HG02623 (cell line): ENCODE results near the gene BRD1.
A peak's percentile ranks its signal among the peaks of the same experiment; 100 is the strongest.

Source experiments
- ATAC-seq: cut with Tn5 transposase; IDR thresholded peaks from one replicate; pipeline ENCODE4 v1.9.1; 2021; ENCODE audit warnings: moderate library complexity; ENCODE audit not compliant: unreplicated experiment

The BRD1 gene

DNA sequence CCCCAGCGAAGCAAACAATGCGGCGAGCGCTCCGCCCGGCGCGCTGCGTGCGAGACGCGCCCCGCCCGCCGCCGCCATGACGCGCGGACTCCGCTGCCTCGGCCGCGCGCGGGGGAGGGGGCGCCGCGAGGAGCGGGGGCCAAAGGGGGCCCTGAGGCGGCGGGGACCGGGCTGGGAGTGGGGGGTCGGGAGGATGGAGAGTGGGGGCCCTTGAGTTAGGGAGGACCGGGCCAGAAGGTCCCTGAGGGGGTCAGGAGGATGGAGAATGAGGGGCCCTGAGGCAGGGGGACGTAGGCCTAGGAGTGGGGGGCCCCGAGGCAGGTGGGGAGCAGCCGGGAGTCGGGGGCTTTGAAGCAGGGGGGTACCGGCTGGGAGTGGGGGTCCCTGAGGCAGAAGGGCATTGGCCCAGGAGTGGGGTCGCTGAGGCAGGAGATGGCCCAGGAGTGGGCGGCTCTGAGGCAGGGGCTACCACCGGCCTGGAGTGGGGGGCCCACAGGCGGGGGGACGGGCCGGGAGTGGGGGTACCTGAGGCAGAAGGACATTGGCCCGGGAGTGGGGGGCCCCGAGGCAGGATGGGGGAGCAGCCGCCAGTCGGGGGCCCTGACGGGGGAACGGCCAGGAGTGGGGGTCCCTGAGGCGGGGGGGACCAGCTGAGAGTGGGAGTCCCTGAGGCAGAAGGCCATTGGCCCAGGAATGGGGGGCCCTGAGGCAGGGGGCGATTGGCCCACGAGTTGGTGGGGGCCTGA is at the start of gene BRD1:
BRD1 (minus strand) TSS at position 21 of the 746 bp plus-strand sequence. CDS start 3,556 bp downstream, outside the sequence.
- peak; percentile 53 for ATAC-seq

DNA sequence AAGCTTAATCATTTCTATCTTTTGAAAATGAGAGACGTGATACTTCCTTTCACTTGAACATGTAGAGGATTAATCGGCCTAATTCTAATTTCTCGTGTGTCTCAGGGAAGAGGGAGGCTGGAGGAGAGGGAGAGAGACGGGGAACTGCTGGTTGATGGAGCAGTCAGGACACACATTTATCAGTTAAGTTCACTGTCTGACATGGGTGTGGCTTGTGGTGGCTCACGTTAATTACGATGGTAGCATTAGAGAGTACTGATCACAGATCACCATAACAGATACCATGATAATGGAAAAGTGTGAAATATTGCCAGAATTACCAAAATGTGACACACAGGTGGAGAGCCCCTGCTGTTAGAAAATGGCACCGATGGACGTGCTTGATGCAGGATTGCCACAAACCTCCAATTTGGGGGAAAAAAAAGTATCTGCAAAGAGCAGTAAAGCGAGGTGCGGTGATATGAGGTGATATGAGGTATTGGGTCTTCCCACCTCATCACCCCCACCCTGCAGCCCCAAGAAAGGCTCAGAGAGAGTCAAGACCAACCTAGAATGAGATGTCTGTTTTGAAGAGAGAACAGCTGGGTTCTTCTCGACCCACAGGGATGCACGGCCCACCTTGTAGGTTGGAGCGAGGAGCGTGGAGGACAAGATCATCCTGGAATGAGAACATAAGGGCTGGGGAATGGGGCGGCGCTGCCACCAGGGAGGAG is 45.7 kb upstream of the BRD1 start:
- ATAC-seq = no peak

DNA sequence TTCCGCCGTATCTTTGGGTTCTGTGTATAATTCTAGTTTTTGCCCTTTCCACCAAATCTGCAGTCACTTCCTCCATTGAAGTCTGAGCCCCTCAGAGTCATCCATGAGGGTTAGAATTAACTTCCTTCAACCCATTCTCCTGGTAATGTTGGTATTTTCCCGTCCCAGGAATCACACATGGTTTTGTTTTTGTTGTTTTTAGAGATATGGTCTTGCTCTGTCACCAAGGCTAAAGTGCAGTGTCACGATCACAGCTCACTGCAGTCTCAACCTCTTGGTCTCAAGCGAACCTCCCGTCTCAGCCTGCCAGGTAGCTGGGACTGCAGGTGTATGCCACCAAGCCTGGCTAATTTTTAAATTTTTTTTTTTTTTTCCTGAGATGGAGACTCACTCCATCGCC is 44.7 kb upstream of the BRD1 start:
- no peak for ATAC-seq

DNA sequence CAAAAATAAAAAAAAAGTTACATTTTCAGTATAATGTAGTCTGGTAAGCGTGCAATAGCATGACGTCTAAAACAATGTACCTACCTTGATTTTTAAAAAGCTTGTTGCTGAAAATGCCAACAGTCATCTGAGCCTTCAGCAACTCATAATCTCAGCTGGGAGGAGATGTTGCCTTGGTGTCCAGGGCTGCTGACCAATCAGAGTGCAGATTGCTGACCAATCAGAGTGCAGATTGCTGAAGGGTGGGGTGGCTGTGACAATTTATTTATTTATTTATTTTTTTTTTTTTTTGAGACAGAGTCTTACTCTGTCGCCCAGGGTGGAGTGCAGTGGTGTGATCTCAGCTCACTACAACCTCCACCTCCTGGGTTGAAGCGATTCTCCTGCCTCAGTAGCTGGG is 43.8 kb upstream of the BRD1 start:
- no peak for ATAC-seq

DNA sequence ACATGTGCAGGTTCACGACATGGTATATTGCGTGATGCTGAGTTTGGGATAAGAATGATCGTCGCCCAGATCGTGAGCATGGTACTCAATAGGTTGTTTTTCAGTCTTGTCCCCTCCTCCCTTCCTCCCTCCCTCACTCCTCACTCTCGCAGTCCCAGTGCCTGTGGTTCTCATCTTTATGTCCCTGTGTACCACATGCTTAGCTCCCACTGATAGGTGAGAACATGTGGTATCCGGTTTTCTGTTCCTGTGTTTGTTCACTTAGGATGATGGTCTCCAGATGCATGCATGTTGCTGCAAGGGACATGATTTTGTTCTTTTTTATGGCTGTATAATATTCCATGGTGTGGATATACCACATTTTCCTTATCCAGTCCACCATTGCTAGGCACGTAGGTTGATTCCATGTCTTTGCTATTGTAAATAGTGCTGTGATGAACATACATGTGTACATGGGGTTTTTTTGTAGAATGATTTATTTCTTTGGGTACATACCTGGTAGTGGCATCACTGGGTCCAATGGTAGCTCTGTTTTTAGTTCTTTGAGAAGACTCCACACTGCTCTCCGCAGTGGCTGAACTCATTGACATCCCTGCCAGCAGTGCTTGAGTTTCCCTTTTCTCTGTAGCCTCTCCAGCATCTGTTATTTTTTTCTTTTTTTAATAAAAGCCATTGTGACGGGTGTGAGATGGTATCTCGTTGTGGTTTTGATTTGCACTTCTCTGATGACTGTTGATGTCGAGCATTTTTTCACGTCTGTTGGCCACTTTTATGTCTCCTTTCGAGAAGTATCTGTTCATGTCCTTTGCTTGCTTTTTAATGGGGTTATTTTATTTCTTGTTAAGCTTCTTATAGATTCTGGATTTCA is 42.4 kb upstream of the BRD1 start:
- ATAC-seq = no peak

DNA sequence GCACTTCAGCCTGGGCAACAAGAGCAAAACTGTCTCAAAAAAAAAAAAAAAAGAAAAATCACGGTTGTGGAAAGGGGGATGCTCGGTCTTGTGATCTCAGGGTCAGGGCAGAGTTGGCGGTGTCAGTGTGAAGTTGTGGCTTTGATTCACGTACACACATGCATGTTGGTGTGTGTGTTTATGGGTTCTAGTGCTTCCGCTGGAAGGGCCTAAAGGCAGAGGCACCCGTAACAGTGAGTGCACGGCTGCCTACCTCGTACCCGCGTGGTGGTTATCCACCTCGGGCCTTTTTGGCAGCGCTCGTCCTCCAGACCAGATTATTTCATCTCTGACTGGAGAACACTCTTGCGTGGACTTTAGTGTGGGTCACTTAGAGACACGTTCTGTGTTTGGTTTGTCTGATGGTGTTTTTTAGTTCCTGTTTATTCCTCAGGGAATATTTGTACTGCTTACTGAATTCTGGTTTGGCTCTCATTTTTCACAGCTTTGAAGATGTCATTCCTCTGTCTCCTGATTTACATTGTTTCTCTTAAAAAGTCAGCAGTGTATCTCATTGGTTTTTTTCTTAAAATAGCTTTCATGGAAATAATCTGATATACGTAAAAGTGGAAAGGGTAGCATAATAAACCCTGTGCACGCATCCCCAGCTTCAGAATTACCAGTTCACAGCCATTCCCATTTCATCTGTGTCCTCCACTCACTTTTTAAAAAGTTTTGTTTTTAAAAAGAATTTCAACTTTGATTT is 41.6 kb upstream of the BRD1 start:
- ATAC-seq = no peak

DNA sequence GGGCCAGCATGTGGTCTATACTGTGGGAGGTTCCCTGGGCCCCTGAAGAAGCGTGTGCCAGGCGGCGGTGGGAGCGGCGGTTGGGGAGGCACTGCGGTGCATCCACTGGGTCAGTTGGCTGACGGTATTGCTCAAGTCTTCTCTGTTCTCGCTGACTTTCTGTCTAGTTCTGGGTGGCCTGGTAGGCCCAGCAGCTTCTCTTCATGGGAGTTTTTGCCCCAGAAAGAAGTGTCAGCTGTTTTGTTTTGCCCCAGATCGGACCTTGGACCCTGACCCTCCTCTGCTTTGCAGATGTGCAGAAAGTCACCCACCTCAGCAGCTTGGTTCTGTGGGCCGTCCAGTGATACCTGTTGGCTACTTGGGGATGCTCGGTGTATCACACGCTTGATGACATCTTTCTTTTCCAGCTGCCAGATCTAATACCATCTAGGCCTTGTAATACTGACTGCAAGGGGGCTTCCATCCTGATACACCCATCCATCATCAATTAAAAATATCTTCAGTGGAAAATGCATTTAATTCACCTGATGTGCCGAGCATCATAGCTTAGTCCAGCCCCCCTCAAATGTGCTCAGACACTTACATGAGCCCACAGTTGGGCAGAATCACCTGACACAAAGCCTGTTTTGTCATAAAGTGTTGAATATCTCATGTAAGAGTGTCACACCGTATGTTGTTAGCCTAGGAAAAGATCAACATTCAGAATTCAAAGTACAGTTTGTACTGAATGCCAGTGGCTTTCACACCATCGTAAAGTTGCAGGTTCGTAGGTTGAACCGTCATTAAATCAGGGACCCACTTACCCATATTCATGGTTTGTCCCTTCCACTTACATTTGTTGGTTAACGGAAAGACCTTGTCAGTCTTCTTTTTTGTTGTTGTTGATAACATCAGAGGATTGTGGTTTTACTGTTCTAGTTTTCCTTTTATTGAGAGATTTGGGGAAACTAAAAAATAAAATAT is 39.9 kb upstream of the BRD1 start:
- no peak for ATAC-seq

DNA sequence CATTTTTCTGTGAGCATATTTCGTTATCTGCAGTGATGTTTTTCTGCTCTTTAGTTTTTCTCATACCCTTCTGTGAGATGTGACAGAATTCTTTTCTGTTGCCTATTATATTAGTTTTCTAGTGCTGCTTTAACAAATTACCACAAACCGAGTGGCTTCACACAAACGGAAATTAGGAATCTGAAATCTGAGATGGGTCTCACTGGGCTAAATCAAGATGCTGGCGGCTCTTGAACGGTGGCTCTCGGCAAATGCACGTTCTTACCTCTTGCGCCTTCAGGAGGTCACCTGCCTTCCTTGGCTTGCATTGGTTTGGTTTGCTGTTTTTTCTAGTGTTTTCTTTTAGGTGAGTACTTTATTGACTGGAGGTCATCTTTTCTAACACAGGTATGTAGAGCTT is 39.0 kb upstream of the BRD1 start:
- no peak for ATAC-seq

DNA sequence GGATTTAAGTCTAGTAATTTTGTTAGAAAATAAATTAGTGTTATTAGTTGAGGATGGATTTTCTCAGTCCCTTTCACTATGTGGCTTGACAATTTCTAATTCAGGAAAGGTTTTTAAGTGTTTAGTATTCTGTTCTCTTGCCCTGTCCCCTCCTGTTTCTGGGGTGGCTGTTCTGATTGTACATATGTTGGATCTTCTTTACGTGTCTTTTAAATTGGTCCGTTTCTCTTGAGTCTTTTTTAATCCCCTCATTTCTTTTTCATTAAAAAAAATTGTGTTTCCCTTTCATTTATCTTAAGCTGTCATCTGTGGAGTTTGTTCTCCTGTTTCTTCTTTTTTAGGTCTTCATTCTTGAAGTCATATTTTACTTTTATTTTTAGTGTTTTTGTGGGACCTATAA is 38.5 kb upstream of the BRD1 start:
- ATAC-seq = no peak

DNA sequence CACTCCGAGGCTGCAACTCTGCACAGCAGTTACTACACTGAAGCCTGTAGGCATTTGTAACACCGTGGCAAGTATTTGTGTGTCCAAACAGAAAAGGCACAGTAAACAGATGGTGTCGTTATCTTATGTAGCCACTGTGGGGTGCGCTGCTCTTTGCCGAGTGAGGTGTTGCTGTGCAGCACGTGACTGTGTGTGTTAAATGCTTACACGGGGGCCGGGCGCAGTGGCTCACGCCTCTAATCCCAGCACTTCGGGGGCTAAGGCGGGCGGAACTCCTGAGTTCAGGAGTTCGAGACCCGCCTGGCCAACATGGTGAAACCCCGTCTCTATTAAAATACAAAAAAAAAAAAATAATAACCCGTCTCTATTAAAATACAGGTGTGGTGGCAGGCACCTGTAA is 37.5 kb upstream of the BRD1 start:
- no peak for ATAC-seq

DNA sequence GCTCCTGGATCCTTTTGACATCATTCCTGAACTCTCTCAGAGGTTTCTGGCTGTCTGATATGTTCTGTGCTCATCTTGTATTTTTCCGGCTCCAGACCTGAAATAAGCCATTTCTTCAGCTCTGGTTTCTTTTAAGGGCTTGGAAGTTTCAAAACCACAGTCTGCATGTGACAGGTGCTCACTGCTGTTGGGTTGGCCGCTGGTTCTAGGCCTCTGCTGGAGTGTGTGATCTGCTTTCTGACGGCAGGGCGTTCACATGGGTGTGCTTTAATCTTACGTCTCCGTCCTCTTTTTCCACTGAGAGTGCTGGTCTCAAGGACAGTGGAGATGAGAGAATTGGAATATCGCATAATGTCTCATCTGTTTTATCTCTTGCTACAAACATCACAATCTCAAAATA is 36.3 kb upstream of the BRD1 start:
- ATAC-seq = no peak

DNA sequence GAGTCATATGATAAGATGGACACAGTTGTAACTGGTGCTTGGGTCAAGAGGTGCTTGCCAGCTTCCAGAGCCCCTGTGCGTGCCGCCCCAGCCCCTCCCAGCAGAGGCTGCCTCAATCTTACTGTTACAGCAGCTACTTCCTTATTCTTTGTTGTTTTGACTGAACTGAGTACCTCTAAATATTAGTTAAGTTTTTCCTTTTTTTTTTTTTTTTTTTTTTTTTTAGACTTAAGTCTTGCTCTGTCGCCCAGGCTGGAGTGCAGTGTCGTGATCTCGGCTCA is 34.8 kb upstream of the BRD1 start:
- ATAC-seq = no peak

DNA sequence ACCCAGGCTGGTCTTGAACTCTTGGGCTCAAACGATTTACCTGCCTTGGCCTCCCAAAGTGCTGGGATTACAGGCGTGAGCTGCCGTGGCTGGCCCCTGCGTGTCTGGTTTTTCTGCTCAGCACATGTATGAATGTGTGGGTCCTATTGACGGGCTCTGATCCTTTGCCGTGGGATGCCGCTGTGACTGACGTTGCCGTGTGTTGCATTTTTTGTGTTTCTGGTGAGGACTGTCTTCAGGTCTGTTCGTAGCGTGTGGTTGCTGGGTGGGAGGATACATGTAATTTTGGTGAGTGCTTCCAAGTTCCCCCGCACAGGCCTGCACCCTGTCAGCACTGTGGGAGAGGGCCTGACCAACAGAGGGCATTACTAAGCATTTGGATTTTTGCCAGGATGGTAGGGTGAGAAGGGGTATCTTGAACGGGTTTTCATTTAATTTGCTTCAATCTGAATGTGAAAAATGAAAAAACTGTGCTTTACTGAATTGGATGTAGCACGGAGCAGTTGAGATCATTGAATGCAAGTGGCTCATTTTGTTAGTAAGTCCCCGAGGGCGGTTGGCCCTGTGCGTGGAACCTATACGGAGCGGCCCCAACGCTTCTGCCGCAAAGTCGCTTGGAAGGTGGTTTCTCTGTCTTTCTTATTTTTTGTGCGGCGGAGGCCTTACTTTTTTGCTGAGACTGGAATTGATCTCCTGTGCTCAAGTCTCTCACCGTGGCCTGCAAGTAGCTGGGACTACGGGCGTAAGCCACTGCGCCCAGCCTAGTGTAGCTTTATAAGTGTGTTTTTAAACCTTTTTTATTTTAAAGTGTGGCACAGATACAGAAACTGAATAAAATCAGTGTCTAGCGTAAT is 34.2 kb upstream of the BRD1 start:
- ATAC-seq = no peak

DNA sequence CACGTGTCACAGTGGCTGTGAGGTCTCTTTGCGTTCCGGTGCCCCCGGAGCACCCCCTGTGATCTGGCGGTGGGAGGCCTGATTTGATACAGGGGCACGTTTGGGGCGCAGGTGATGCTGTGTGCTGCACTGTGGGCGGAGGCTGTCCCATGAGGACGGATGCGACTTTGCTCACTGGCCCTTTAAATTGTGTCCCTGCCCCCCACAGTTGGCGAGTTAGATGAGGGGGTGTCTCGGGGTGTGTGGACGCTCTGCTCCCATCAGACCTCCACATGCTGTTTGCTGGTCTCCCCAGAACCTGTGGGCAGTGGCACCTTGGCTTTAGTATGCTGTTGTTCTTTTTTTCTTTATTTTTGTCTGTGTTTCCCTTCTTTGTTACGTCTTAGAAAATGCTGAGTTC is 31.2 kb upstream of the BRD1 start:
- ATAC-seq = no peak

DNA sequence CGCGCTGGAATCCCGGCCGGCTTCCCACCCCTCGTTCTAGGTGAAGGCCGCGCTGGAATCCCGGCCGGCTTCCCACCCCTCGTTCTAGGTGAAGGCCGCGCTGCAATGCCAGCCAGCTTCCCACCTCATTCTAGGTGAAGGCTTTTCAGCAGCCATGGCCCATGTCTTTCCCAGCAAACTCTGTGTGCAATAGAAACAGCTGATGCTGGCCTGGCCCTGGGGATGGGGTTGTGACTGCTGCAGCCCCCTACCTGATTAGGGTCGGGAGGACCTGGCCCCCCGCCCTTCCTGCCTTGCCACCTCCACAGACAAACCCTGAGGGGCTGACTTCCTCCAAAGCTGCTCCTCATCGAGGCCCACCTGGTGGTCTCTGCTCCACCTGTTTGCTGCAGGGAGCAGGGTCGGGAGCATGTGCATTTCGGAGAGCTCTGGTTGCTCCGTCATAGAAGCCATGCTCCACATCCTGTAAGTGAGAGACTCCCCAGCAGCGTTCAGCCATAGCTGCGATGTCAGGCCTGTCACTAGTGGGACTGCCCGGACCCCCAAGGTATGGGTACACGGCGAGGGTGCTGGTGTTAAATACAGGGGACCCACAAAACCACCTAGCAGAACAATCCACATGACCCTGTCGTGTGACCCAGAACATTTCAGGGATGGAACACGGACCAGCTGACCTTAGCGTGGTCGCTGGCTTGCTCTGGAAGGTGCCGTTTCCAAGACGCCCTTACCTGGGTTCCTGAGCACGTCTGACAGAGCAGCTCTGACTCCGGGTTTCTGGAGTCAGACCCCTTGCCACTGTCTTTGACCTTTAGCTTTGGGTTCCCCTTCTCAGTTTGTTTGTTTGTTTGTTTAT is 29.3 kb upstream of the BRD1 start:
- ATAC-seq = no peak

DNA sequence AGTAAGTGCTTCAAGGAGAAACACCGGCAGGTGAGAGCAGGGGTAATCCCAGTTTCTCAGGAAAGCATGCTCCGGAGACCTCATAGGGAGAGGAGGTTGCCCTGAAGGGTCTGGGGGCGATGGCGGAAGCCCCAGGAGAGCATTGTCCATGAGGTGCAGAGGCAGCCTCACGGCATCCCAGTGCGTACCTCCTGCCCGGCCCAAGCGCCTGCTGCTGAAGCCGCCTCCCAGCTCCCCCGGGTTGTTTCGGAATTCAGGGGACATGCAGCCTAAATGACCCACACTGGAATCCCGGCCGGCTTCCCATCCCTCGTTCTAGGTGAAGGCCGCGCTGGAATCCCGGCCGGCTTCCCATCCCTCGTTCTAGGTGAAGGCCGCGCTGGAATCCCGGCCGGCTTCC is 28.7 kb upstream of the BRD1 start:
- ATAC-seq = no peak

DNA sequence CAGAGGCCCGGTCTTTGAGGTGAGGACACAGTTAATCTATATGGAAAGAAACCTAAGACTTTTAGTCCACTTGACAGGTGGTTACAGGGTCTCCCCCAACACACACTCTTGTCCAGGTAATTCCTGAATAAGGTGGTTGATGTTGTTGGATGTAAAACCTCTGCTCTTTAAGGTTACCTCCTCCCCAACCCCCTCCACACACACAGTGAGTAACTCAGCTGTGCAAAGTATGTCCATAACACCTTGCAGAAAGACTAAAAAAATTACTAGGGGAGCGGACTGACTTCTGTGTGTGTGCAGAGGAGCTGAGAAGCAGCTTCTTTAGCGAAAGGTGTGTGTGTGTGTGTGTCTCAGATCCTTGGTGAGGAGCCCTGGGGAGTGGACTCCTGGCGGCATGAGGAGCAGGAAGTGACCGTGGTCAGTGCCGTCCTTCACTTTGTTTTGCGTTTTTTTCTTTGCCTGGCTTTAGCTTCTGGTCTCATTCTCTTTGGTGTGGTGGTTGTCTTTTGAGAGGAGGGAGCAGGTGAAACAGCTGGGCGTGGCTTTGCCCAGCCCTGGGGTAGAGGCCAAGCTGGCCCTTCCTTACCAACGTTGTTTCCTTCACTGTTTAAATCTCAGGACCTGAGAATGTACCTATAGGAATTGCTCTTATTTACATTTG is 27.7 kb upstream of the BRD1 start:
- no peak for ATAC-seq
